WTC11 (cell line): ENCODE data around the gene FAM185A. TPM values are rescaled to one million over a fixed set of nuclear protein-coding genes. Genes with fewer than 3 reads are reported as not detected.

ENCODE experiments used
- ATAC-seq: fragments of 200-7000 bp; cut with Tn5 transposase; 2 replicates; pipeline ENCODE4 v1.10.0; 2021; ENCODE audit warnings: mild to moderate bottlenecking, moderate library complexity
- CTCF ChIA-PET: fragments of 300-600 bp; sonication (Branson Sonifier 250); formaldehyde crosslinking; loops from one replicate; lab custom pipeline; 2021; ENCODE audit warnings: antibody characterized with exemption; lab: Charles Lee
- POLR2A ChIA-PET: fragments of 350-600 bp; sonication (Branson Sonifier 250); formaldehyde crosslinking; loops from one replicate; lab custom pipeline; 2021; ENCODE audit warnings: antibody characterized with exemption; lab: Charles Lee
- DNase-seq: peaks from one replicate; pipeline ENCODE4 v3.0.0; 2021; ENCODE audit warnings: low spot score
- H3K27ac Mint-ChIP-seq: 2 replicates; pipeline ENCODE4 v1.8.0; 2021; ENCODE audit warnings: mixed read lengths
- H3K27me3 Mint-ChIP-seq: 2 replicates; pipeline ENCODE4 v1.8.0; 2021; ENCODE audit warnings: low read depth, mild to moderate bottlenecking, moderate library complexity, mixed read lengths
- H3K36me3 Mint-ChIP-seq: 2 replicates; pipeline ENCODE4 v1.8.0; 2021; ENCODE audit warnings: mixed read lengths
- H3K4me1 Mint-ChIP-seq: 2 replicates; pipeline ENCODE4 v1.8.0; 2022; ENCODE audit warnings: mixed read lengths
- H3K4me3 Mint-ChIP-seq: 2 replicates; pipeline ENCODE4 v1.8.0; 2021; ENCODE audit warnings: mild to moderate bottlenecking, moderate library complexity, mixed read lengths
- H3K9me3 Mint-ChIP-seq: 2 replicates; pipeline ENCODE4 v1.8.0; 2021; ENCODE audit warnings: mixed read lengths
- ARID4B ChIP-seq: sonication (generic); formaldehyde crosslinking; IDR thresholded peaks from 2 replicates; pipeline ENCODE4 v1.8.0; 2023; ENCODE audit warnings: missing genetic modification reagents, mild to moderate bottlenecking, borderline replicate concordance
- CBFB ChIP-seq: sonication (generic); formaldehyde crosslinking; IDR thresholded peaks from 2 replicates; pipeline ENCODE4 v1.8.1; 2022; ENCODE audit warnings: mild to moderate bottlenecking, low read depth, missing genetic modification reagents
- ELF4 ChIP-seq: sonication (generic); formaldehyde crosslinking; IDR thresholded peaks from 2 replicates; pipeline ENCODE4 v1.8.1; 2022; ENCODE audit warnings: low read depth, mild to moderate bottlenecking, moderate library complexity, missing genetic modification reagents
- GABPB1 ChIP-seq: sonication (generic); formaldehyde crosslinking; IDR thresholded peaks from 2 replicates; pipeline ENCODE4 v1.8.1; 2023; ENCODE audit warnings: mild to moderate bottlenecking, missing genetic modification reagents
- IRF1 ChIP-seq: sonication (generic); formaldehyde crosslinking; IDR thresholded peaks from 2 replicates; pipeline ENCODE4 v1.8.0; 2023; ENCODE audit warnings: missing genetic modification reagents
- JAZF1 ChIP-seq: fragments of 250-450 bp; sonication (Bioruptor Pico); IDR thresholded peaks from 2 replicates; pipeline ENCODE4 v1.9.0; 2021; ENCODE audit warnings: moderate library complexity, mild to moderate bottlenecking, inconsistent platforms
- KAT7 ChIP-seq: sonication (generic); formaldehyde crosslinking; IDR thresholded peaks from 2 replicates; pipeline ENCODE4 v1.8.1; 2023; ENCODE audit warnings: missing genetic modification reagents, mild to moderate bottlenecking, borderline replicate concordance
- NR2C2 ChIP-seq: sonication (generic); formaldehyde crosslinking; IDR thresholded peaks from 2 replicates; pipeline ENCODE4 v1.8.0; 2022; ENCODE audit warnings: mild to moderate bottlenecking, missing genetic modification reagents
- TCF7 ChIP-seq: sonication (generic); formaldehyde crosslinking; IDR thresholded peaks from 2 replicates; pipeline ENCODE4 v1.8.0; 2022; ENCODE audit warnings: mild to moderate bottlenecking, low read depth, missing genetic modification reagents, moderate library complexity
- TP53 ChIP-seq: sonication (generic); formaldehyde crosslinking; IDR thresholded peaks from 2 replicates; pipeline ENCODE4 v1.8.1; 2023; ENCODE audit warnings: mild to moderate bottlenecking, missing genetic modification reagents
- ZMAT4 ChIP-seq: fragments of 250-450 bp; sonication (Bioruptor Pico); IDR thresholded peaks from 2 replicates; pipeline ENCODE4 v1.9.0; 2021; ENCODE audit warnings: mild to moderate bottlenecking
- ZNF281 ChIP-seq: sonication (generic); formaldehyde crosslinking; IDR thresholded peaks from 2 replicates; pipeline ENCODE4 v1.8.0; 2023; ENCODE audit warnings: mild to moderate bottlenecking, missing genetic modification reagents
- total RNA-seq: library from RNA; stranded (reverse); gene quantifications from 3 replicates; pipeline ENCODE4 v1.2.3, GENCODE V29; 2021

The FAM185A gene
- total RNA-seq, 1 experiment from 2014 or later: 8.6 TPM

- Mint-ChIP-seq H3K36me3 (no peaks in the 10 kb centered on the region), H3K9me3 (no peaks in the 10 kb centered on the region), H3K27me3 (no peaks in the 10 kb centered on the region), H3K27ac (no peak overlapping the region), H3K4me3 (no peak overlapping the region), H3K4me1 (peaks cover 3% of the 10 kb centered on the region; the same call in 1 of the 2 replicates)
- ATAC-seq: no peak
- CTCF ChIA-PET: no interaction called here
- POLR2A ChIA-PET: no interaction called here
- TF ChIP-seq ARID4B (CRISPR knock-in tag) (no peak), IRF1 (CRISPR knock-in tag) (no peak), ELF4 (CRISPR knock-in tag) (no peak), KAT7 (CRISPR knock-in tag) (no peak), JAZF1 (CRISPR knock-in tag) (no peak)
- TF ChIP-seq, all 79 proteins: peak for 0
- no peak for DNase-seq
These were observed 63.3 kb downstream of the FAM185A start for GRCh38 chr7:102811942-102812678.

GRCh38 chr7:102813191-102814024 lies 64.6 kb downstream of the FAM185A start:
- Mint-ChIP-seq H3K4me1 (peaks cover 3% of the 10 kb centered on the region; the same call in 1 of the 2 replicates), H3K27me3 (no peaks in the 10 kb centered on the region), H3K9me3 (no peaks in the 10 kb centered on the region), H3K27ac (0 out of 2 replicates have a peak overlapping the region, but pooled peaks have one; percentile 32), H3K4me3 (no peak overlapping the region), H3K36me3 (no peaks in the 10 kb centered on the region)
- ChIA-PET CTCF (no interaction called here), POLR2A (no interaction called here)
- DNase-seq: no peak
- TF ChIP-seq TCF7 (CRISPR knock-in tag) (no peak), GABPB1 (CRISPR knock-in tag) (no peak), ZNF281 (no peak), TP53 (CRISPR knock-in tag) (no peak), NR2C2 (CRISPR knock-in tag) (no peak), ZMAT4 (CRISPR knock-in tag) (no peak), CBFB (CRISPR knock-in tag) (no peak)
- ATAC-seq: no peak
